GM12878 (cell line): ENCODE results near the gene COL28A1. TPM values are rescaled to one million over a fixed set of nuclear protein-coding genes. Genes with fewer than 3 reads are reported as not detected.

ENCODE experiments used
- ASH2L ChIP-seq: fragments of 300-600, 200-600 bp; sonication (generic); IDR thresholded peaks from 2 replicates; pipeline ENCODE4 v1.6.1; 2017; ENCODE audit warnings: low read depth, mild to moderate bottlenecking, borderline replicate concordance
- BCL11A ChIP-seq: IDR thresholded peaks from 2 replicates; pipeline ENCODE4 v1.6.1; 2011; ENCODE audit warnings: low read depth, low read length
- EGR1 ChIP-seq, 2 experiments: IDR thresholded peaks; 1 replicate in 1 of 2; 2 replicates in 1 of 2; pipeline ENCODE4 v1.6.1; 2011 to 2012; ENCODE audit warnings: low read depth in 2 of 2, low read length in 2 of 2, borderline replicate concordance in 1 of 2, mild to moderate bottlenecking in 1 of 2, moderate library complexity in 1 of 2
- EP300 ChIP-seq, 2 experiments: fragments of 150-350 bp in 1 of 2; IDR thresholded peaks; 2 replicates each; pipeline ENCODE4 v1.6.1; 2011 to 2012; ENCODE audit warnings: low read depth in 2 of 2, low read length in 2 of 2, borderline replicate concordance in 1 of 2, improper control_type of control experiment in 1 of 2, inconsistent platforms in 1 of 2; ENCODE audit not compliant: control insufficient read depth in 1 of 2
- HDAC6 ChIP-seq: fragments of 200-600 bp; sonication (generic); IDR thresholded peaks from one replicate; pipeline ENCODE4 v1.8.0; 2017; ENCODE audit warnings: antibody characterized with exemption; ENCODE audit not compliant: unreplicated experiment
- NR2F1 ChIP-seq: fragments of 450-650 bp; conservative IDR thresholded peaks from 2 replicates; pipeline ENCODE4 v1.6.1; 2017; ENCODE audit warnings: mild to moderate bottlenecking
- POLR2A ChIP-seq: IDR thresholded peaks from 2 replicates; pipeline ENCODE4 v1.6.1; 2011; ENCODE audit warnings: low read depth, mild to moderate bottlenecking, low read length
- POLR2AphosphoS2 ChIP-seq: IDR thresholded peaks from 2 replicates; pipeline ENCODE4 v1.6.1; 2011; ENCODE audit warnings: low read depth, mild to moderate bottlenecking, low read length, improper control_type of control experiment, moderate library complexity
- RELA ChIP-seq: fragments of 450-650 bp; IDR thresholded peaks from 2 replicates; pipeline ENCODE4 v1.8.0; 2014; ENCODE audit warnings: borderline replicate concordance; ENCODE audit not compliant: partially characterized antibody
- RELB ChIP-seq: fragments of 450-650 bp; IDR thresholded peaks from 2 replicates; pipeline ENCODE4 v1.6.1; 2017; ENCODE audit warnings: low read depth, mild to moderate bottlenecking, moderate library complexity
- STAT1 ChIP-seq: fragments of 450-650 bp; conservative IDR thresholded peaks from 2 replicates; pipeline ENCODE4 v1.6.1; 2014; ENCODE audit warnings: antibody characterized with exemption, mild to moderate bottlenecking
- TBL1XR1 ChIP-seq: IDR thresholded peaks from 2 replicates; pipeline ENCODE4 v1.6.1; 2012; ENCODE audit warnings: low read depth, low read length, improper control_type of control experiment
- polyA plus RNA-seq, 11 experiments: library from polyadenylated mRNA; depleted of rRNA in 4 of 11; unstranded in 6 of 11; stranded (reverse) in 5 of 11; fragments of >200 nt; fragmentation: Nextera tagmentation in 4 of 11; fragmentation: Illumina TruSeq in 1 of 11; extraction: Ambion mirVana in 4 of 11; extraction: Trizol in 1 of 11; gene quantifications; 1 replicate in 1 of 11; 2 replicates in 10 of 11; pipeline versions ENCODE4 v1.2.1 to v1.2.3, GENCODE V29; 2011 to 2016; ENCODE audit warnings: inconsistent platforms in 2 of 11, missing spikeins in 2 of 11, low read depth in 1 of 11
- total RNA-seq, 4 experiments: library from RNA; depleted of rRNA in 3 of 4; stranded (reverse); fragments of >200 nt in 3 of 4; fragmentation: Illumina TruSeq in 1 of 4; extraction: Trizol in 1 of 4; gene quantifications; 2 replicates each; pipeline versions ENCODE4 v1.2.1 to v1.2.3, GENCODE V29; 2013 to 2021

Gene COL28A1
- total and polyA plus RNA-seq, 10 of the 15 experiments (the other 5 are each of a cell fraction or from before 2014, with no cell fraction given): 0.05 to 0.22 TPM; not detected in 8

- TF ChIP-seq RELB: 0 out of 2 replicates have a peak, but pooled peaks have one; percentile 25
- no peak for TF ChIP-seq EP300 (IDR thresholded peaks at IDR 0.05; ENCODE audit: borderline replicate concordance in 1 of 2, control insufficient read depth in 1 of 2, low read depth in 2 of 2, low read length in 2 of 2)
- TF ChIP-seq POLR2A: peak; percentile 89
- TF ChIP-seq RELA: peak; percentile 84
- TF ChIP-seq ASH2L: no peak
- TF ChIP-seq POLR2AphosphoS2: no peak
- TF ChIP-seq TBL1XR1: no peak
- TF ChIP-seq STAT1: 0 out of 2 replicates have a peak, but pooled peaks have one; percentile 54
- TF ChIP-seq NR2F1: peak; percentile 98
- no peak for TF ChIP-seq EGR1 (IDR thresholded peaks at IDR 0.05; ENCODE audit: borderline replicate concordance in 1 of 2, low read depth in 2 of 2, low read length in 2 of 2)
- no peak for TF ChIP-seq BCL11A
- TF ChIP-seq HDAC6: no peak
Measured at GRCh38 chr7:7566651-7567611, 31.3 kb upstream of the COL28A1 start, which contains the start of gene MIOS (continued).
